Measurements from ENCODE around the gene ZC3H10.

ZC3H10 gene

DNA sequence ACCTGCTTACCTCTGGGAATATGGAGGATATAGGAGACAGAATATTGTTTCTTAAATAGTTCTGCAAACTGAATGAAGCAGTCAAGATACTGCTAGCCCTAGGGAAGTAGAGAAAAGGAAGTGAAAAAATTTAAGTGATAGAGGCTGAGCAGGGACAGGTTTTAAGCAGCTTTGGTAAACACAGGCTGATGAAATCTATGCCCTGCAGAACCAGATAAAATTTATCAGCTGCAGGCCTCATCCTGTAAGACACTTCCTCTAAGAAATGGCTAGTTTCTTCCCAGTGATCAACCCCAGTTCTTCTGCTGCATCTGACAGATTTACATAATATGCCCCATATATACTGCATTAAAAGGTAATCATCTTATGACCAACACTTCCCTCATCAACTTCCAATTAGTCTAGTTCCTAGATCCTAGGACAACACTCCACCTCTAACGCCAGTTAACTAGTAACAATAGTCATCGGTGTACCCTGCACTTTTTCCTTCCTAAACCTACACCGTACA is 8.7 kb downstream of the ZC3H10 start:
- Histone ChIP-seq H3F3A (ENCODE audit: insufficient read depth) (peaks cover 24% of the 10 kb centered on the region), H3K27ac (ENCODE audit: low read depth, low read length) (peak overlapping the region; percentile 83), H3K9me2 (replicated peaks; ENCODE audit: insufficient read depth, low read length) (no peaks in the 10 kb centered on the region), H3K4me3 (ENCODE audit: insufficient read depth, low read length, poor library complexity, severe bottlenecking) (no peak overlapping the region), H3K36me3 (ENCODE audit: low read length) (no peaks in the 10 kb centered on the region), H3K9ac (ENCODE audit: low read length) (peak overlapping the region; percentile 50), H4K20me1 (ENCODE audit: low read depth, low read length) (no peaks in the 10 kb centered on the region), H3K79me2 (ENCODE audit: insufficient read depth, low read length) (peaks cover 15% of the 10 kb centered on the region; the same call in 1 of the 2 replicates), H3K4me2 (ENCODE audit: low read depth, low read length, poor library complexity, severe bottlenecking) (peak overlapping the region; percentile 69), H3K27me3 (ENCODE audit: low read length) (no peaks in the 10 kb centered on the region), H3K9me3 (ENCODE audit: insufficient read depth, low read length) (no peaks in the 10 kb centered on the region), H2AFZ (ENCODE audit: low read depth, low read length, severe bottlenecking) (no peak overlapping the region)
- TF ChIP-seq, protein P1, sequence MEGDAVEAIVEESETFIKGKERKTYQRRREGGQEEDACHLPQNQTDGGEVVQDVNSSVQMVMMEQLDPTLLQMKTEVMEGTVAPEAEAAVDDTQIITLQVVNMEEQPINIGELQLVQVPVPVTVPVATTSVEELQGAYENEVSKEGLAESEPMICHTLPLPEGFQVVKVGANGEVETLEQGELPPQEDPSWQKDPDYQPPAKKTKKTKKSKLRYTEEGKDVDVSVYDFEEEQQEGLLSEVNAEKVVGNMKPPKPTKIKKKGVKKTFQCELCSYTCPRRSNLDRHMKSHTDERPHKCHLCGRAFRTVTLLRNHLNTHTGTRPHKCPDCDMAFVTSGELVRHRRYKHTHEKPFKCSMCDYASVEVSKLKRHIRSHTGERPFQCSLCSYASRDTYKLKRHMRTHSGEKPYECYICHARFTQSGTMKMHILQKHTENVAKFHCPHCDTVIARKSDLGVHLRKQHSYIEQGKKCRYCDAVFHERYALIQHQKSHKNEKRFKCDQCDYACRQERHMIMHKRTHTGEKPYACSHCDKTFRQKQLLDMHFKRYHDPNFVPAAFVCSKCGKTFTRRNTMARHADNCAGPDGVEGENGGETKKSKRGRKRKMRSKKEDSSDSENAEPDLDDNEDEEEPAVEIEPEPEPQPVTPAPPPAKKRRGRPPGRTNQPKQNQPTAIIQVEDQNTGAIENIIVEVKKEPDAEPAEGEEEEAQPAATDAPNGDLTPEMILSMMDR (IDR thresholded peaks at IDR 0.05; ENCODE audit: insufficient read depth, low read length, poor library complexity, severe bottlenecking), result no peak
- TF ChIP-seq EZH2phosphoT487 (conservative IDR thresholded peaks at IDR 0.05; ENCODE audit: low read length), result no peak

DNA sequence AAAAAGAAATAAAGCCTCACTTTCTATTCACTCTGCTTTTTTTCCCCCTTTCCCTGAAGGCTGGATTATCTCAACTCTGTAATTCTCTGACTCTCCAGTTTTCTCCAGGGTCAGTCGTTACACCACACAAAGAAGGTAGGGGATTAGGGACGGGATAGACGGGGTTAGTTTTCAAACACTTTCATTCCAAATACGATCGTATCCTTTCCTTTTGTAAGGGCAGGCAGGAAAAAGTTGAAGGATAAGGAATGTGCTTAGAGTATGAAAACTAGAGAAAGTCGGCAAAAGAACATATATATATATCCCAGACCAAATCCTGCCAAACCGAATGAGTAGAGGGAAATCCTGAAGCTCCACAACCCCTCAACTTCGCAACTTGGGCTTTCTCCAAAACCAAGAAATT is 9.4 kb downstream of the ZC3H10 start:
- Histone ChIP-seq H3K27ac (ENCODE audit: low read depth, low read length) (peak overlapping the region; percentile 83), H3K79me2 (ENCODE audit: insufficient read depth, low read length) (peaks cover 15% of the 10 kb centered on the region; the same call in 1 of the 2 replicates), H2AFZ (ENCODE audit: low read depth, low read length, severe bottlenecking) (no peak overlapping the region)

DNA sequence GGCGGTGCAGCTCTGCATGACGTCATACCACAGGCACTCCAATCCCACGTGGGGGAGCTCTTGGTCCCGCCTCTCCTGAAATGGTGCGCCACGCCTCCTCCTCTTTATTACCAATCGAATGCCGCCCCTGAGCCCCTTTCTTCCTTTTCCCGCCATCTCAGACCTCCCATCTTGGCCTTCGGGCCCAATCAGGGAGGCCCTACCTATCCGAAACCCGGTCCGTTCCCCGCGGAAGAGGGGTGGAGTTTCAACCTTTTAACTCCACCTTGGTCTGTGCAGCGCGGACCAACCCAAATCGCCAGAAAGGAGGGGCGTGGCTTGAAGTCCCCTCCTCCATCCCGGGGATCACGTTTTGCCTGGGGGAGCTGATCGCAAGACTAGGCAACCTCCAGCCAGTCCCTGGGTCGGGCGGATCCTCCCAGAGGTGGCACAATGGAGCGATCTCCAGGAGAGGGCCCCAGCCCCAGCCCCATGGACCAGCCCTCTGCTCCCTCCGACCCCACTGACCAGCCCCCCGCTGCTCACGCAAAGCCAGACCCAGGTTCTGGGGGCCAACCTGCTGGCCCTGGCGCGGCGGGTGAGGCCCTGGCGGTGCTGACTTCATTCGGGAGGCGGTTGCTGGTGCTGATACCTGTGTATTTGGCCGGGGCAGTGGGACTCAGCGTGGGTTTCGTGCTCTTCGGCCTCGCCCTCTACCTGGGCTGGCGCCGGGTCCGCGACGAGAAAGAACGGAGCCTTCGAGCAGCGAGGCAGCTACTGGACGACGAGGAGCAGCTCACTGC is 10.0 kb downstream of the ZC3H10 start, which contains the start of gene ESYT1:
ESYT1 (plus strand) TSS at position 380 of the 782 bp plus-strand sequence; CDS start at position 433, 53 bp downstream.
- Histone ChIP-seq H3K36me3 (ENCODE audit: low read length) (no peaks in the 10 kb centered on the region), H4K20me1 (ENCODE audit: low read depth, low read length) (no peaks in the 10 kb centered on the region), H3K4me2 (ENCODE audit: low read depth, low read length, poor library complexity, severe bottlenecking) (peak within 1 kb of the TSS; percentile 91), H3K27ac (ENCODE audit: low read depth, low read length) (peak within 1 kb of the TSS; percentile 83), H3K9me3 (ENCODE audit: insufficient read depth, low read length) (no peaks in the 10 kb centered on the region), H2AFZ (ENCODE audit: low read depth, low read length, severe bottlenecking) (peak within 1 kb of the TSS; percentile 17), H3F3A (ENCODE audit: insufficient read depth) (peaks cover 24% of the 10 kb centered on the region), H3K27me3 (ENCODE audit: low read length) (no peaks in the 10 kb centered on the region), H3K9me2 (replicated peaks; ENCODE audit: insufficient read depth, low read length) (no peaks in the 10 kb centered on the region), H3K9ac (ENCODE audit: low read length) (peak within 1 kb of the TSS; percentile 87), H3K4me3 (ENCODE audit: insufficient read depth, low read length, poor library complexity, severe bottlenecking) (peak within 1 kb of the TSS; percentile 80), H3K79me2 (ENCODE audit: insufficient read depth, low read length) (peaks cover 15% of the 10 kb centered on the region; the same call in 1 of the 2 replicates)
- TF ChIP-seq, protein P1 (IDR thresholded peaks at IDR 0.05; ENCODE audit: insufficient read depth, low read length, poor library complexity, severe bottlenecking), result no peak
- no peak for TF ChIP-seq EZH2phosphoT487 (conservative IDR thresholded peaks at IDR 0.05; ENCODE audit: low read length)

More for the DNA sequence above, 9.4 kb downstream of the ZC3H10 start:
- H3K4me2 ChIP-seq (ENCODE audit: low read depth, low read length, poor library complexity, severe bottlenecking), result peak overlapping the region; percentile 69
- no peaks in the 10 kb centered on the region for H3K36me3 ChIP-seq (ENCODE audit: low read length)
- H3K27me3 ChIP-seq (ENCODE audit: low read length), result no peaks in the 10 kb centered on the region
- no peaks in the 10 kb centered on the region for H3K9me2 ChIP-seq (replicated peaks; ENCODE audit: insufficient read depth, low read length)
- H4K20me1 ChIP-seq (ENCODE audit: low read depth, low read length), result no peaks in the 10 kb centered on the region
- H3K4me3 ChIP-seq (ENCODE audit: insufficient read depth, low read length, poor library complexity, severe bottlenecking), result peak overlapping the region; percentile 26
- no peak for TF ChIP-seq EZH2phosphoT487 (conservative IDR thresholded peaks at IDR 0.05; ENCODE audit: low read length)
- TF ChIP-seq, protein P1 (IDR thresholded peaks at IDR 0.05; ENCODE audit: insufficient read depth, low read length, poor library complexity, severe bottlenecking), result no peak
- peaks cover 24% of the 10 kb centered on the region for H3F3A ChIP-seq (ENCODE audit: insufficient read depth)
- H3K9me3 ChIP-seq (ENCODE audit: insufficient read depth, low read length), result no peaks in the 10 kb centered on the region
- H3K9ac ChIP-seq (ENCODE audit: low read length), result peak overlapping the region; percentile 50
